Measurements from ENCODE around the gene KCNT1.
"Not testable (repeated sequence)": the region's sequence is repeated elsewhere in the genome, so short reads cannot be mapped to it uniquely, and the experiment has no call there.

KCNT1 gene

GRCh38 chr9:135667463-135668001 is 34.5 kb upstream of the KCNT1 start:
- H3K9me3 Mint-ChIP-seq, result no peaks in the 10 kb centered on the region
- no peaks in the 10 kb centered on the region for H3K27me3 Mint-ChIP-seq
- H3K27ac Mint-ChIP-seq, result no peak overlapping the region
- H3K4me3 Mint-ChIP-seq, result no peak overlapping the region
- H3K4me1 Mint-ChIP-seq (ENCODE audit: low read depth), result no peaks in the 10 kb centered on the region
- H3K36me3 Mint-ChIP-seq (ENCODE audit: low read depth), result no peaks in the 10 kb centered on the region

- not testable (repeated sequence) for H3K27me3 Mint-ChIP-seq; H3K36me3 Mint-ChIP-seq (ENCODE audit: low read depth); H3K4me1 Mint-ChIP-seq (ENCODE audit: low read depth); H3K9me3 Mint-ChIP-seq; H3K27ac Mint-ChIP-seq; H3K4me3 Mint-ChIP-seq
Observed at GRCh38 chr9:135669018-135669417, 33.0 kb upstream of the KCNT1 start.

DNA sequence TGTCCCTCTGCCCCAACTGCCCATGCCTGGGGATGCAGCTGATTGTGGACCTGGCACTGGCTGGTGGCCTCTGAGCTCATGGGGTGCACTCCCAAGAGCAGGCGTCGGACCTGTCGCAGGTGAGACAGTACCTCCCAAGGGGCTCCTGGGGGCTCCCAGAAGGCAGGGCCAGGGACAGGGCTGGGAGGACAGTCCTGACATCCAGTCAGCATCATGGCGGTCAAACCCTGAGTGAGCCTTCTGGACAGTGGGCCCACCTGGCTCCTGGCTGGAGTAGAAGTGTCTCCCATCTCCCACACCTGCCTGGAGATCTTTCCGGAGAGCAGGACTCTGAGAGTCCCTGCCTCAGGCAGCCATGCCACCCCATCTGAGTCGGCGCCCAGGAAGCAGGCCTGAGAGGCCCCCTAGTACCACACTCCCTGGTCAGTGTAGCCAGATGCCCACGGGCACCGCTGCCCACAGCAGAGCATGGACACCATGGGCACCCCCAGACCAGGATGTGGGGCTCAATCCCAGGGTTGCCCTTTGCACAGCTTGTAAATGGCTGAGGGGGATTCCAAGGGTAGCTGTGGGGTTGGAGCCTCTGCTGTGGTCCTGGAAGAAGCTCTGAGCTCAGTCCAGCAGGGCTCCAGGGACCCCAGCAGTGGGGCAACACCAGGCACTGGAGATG is 32.2 kb upstream of the KCNT1 start:
- H3K36me3 Mint-ChIP-seq (ENCODE audit: low read depth), result no peaks in the 10 kb centered on the region
- H3K9me3 Mint-ChIP-seq, result no peaks in the 10 kb centered on the region
- no peaks in the 10 kb centered on the region for H3K4me1 Mint-ChIP-seq (ENCODE audit: low read depth)
- H3K27ac Mint-ChIP-seq, result no peak overlapping the region
- H3K27me3 Mint-ChIP-seq, result no peaks in the 10 kb centered on the region
- H3K4me3 Mint-ChIP-seq, result no peak overlapping the region

- no peaks in the 10 kb centered on the region for H3K4me1 Mint-ChIP-seq (ENCODE audit: low read depth)
- no peaks in the 10 kb centered on the region for H3K36me3 Mint-ChIP-seq (ENCODE audit: low read depth)
- no peaks in the 10 kb centered on the region for H3K9me3 Mint-ChIP-seq
- H3K27me3 Mint-ChIP-seq, result no peaks in the 10 kb centered on the region
- H3K4me3 Mint-ChIP-seq, result no peak overlapping the region
- no peak overlapping the region for H3K27ac Mint-ChIP-seq
Observed at GRCh38 chr9:135670721-135671590, 31.0 kb upstream of the KCNT1 start.

DNA sequence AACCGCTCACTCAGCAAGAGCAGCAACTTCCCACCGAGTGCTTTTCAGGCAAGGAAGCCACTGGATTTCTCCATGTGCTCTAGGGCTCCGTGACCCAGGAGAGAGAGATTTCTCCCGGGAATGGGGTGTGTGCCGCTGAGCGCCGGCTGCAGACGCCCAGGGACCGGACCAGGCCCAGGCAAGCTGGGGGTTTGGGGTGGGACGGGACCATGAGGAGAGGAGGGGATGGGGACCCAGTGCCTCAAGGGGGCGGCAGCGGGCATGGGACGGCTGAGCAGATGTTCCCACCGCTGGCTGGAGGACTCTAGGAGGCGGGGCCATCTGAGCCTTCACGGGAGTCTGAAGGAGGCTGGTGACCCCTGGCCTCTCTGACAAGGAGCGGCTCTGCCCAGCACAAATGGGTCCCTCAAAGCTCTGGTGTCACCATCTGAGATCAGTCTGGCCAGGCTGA is 30.4 kb upstream of the KCNT1 start:
- no peaks in the 10 kb centered on the region for H3K9me3 Mint-ChIP-seq
- H3K4me1 Mint-ChIP-seq (ENCODE audit: low read depth), result no peaks in the 10 kb centered on the region
- no peak overlapping the region for H3K27ac Mint-ChIP-seq
- no peaks in the 10 kb centered on the region for H3K36me3 Mint-ChIP-seq (ENCODE audit: low read depth)
- no peak overlapping the region for H3K4me3 Mint-ChIP-seq
- H3K27me3 Mint-ChIP-seq, result no peaks in the 10 kb centered on the region

DNA sequence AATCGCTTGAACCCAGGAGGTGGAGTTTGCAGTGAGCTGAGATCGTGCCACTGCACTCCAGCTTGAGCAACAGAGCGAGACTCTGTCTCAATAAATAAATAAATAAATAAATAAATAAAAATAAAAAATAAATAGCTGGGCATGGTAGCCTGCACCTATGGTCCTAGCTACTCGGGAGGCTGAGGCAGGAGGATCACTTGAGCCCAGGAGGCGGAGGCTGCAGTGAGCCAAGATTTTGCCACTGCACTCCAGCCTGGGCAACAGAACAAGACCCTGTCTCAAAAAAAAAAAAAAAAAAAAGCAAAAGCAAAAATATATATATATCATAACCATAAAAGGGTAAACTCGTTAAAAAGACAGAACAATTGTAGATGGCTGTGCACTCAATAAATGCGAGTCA is 29.2 kb upstream of the KCNT1 start:
- H3K36me3 Mint-ChIP-seq (ENCODE audit: low read depth), result not testable (repeated sequence)

DNA sequence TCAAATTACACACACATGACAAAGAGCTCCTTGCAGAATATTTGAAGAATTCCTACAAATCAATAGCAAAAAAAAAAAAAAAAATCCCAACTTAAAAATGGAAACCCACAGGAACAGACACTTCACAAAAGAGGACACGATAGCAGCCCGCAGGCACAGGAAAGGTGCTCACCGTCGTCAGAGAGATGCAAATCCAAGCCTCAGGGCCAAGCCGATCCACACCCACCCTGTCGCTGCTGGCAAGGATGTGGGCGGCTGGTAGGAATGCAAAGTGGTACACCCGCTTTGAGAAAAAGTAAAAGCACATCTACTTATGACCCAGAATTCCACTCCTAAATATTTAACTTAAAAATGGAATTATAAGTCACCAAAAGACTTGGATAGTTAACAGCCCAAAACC is 28.0 kb upstream of the KCNT1 start:
- Mint-ChIP-seq H3K4me3 (no peak overlapping the region), H3K27ac (no peak overlapping the region), H3K27me3 (no peaks in the 10 kb centered on the region), H3K4me1 (ENCODE audit: low read depth) (no peaks in the 10 kb centered on the region), H3K36me3 (ENCODE audit: low read depth) (no peaks in the 10 kb centered on the region), H3K9me3 (no peaks in the 10 kb centered on the region)

More for the DNA sequence above, 29.2 kb upstream of the KCNT1 start:
- H3K4me3 Mint-ChIP-seq; H3K4me1 Mint-ChIP-seq (ENCODE audit: low read depth); H3K9me3 Mint-ChIP-seq; H3K27me3 Mint-ChIP-seq; H3K27ac Mint-ChIP-seq: not testable (repeated sequence)

DNA sequence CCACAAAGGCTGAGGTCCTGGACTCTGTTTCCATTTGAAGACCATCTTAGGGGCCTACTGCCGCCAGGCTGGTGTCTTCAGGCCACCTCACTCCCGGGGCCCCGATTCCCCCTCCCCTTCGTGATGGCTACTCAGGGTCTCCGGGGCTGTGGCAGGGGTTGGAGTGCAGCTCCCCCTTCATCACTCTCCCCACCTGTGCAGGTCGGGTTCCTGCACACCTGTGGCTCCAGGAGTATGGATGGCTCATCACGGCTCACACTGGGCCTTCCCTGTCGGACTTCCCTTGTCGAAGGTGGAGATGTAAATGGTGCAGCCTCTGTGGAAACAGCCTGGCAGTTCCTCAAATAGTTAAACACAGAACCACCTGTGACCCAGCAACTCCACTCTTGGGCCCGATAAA is 27.0 kb upstream of the KCNT1 start:
- H3K9me3 Mint-ChIP-seq, result no peaks in the 10 kb centered on the region
- H3K4me1 Mint-ChIP-seq (ENCODE audit: low read depth), result no peaks in the 10 kb centered on the region
- no peak overlapping the region for H3K4me3 Mint-ChIP-seq
- H3K27me3 Mint-ChIP-seq, result no peaks in the 10 kb centered on the region
- H3K27ac Mint-ChIP-seq, result no peak overlapping the region
- no peaks in the 10 kb centered on the region for H3K36me3 Mint-ChIP-seq (ENCODE audit: low read depth)

DNA sequence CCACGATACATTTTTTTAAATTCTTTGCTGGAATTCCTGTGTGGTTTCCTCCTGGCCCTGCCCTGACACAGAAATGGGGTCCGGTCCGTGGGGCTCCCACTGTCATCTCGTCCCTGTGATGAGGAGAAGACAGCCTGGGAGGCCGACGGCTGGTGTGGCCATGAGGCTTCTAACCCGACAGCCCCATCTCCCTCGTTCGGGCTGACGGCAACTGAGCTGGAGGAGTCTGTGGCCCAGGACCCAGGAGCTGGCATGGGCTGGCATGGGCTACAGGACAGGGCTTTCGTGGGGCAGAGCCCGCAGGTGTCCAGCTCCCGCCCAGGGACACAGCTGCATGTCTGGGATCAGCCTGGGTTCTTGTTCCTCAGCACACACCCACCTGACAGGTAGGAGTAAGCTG is 25.1 kb upstream of the KCNT1 start:
- Mint-ChIP-seq H3K4me3 (no peak overlapping the region), H3K4me1 (ENCODE audit: low read depth) (no peaks in the 10 kb centered on the region), H3K27me3 (no peaks in the 10 kb centered on the region)

GRCh38 chr9:135677641-135678168 is 24.3 kb upstream of the KCNT1 start:
- Mint-ChIP-seq H3K27me3 (no peaks in the 10 kb centered on the region), H3K27ac (no peak overlapping the region), H3K4me1 (ENCODE audit: low read depth) (no peaks in the 10 kb centered on the region), H3K4me3 (no peak overlapping the region), H3K36me3 (ENCODE audit: low read depth) (no peaks in the 10 kb centered on the region), H3K9me3 (no peaks in the 10 kb centered on the region)

More for the DNA sequence above, 25.1 kb upstream of the KCNT1 start:
- no peaks in the 10 kb centered on the region for H3K9me3 Mint-ChIP-seq
- H3K36me3 Mint-ChIP-seq (ENCODE audit: low read depth), result no peaks in the 10 kb centered on the region
- H3K27ac Mint-ChIP-seq, result no peak overlapping the region

DNA sequence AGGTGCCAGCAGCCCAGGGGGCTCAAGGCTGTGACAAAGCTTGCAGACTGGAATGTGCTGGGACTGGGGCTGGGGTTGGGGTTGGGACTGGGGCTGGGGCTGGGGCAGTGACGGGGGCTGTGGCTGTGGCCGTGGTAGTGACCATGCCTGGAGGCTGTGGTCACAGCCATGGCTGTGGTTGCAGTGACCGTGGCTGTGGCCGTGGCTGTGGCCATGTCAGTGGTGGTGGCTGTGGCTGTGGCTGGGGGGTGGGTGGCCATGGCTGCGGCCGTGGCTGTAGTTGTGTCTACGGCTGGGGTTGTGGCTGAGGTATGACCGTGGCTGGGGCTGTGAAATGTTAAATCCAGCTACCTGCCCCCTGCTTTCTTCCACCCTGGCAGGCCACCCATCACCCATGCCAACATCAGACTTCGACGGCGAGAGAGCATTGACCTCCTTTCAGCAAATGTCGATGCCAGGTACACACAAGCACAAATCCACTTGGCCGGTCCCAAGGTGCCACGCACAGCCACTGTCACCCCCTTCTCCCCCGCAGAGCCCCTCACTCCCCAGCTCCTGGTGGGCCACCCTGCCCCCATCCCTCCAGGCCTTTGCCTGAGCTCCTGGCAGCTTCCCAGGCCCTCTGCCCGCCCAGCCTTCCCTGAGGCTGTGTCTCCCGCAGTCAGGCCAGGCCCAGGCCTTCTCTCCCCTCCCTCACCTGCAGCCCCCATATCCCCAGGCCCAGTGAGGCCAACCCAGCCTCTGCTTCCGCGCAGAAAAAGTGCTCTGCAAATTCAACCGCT is 23.6 kb upstream of the KCNT1 start:
- Mint-ChIP-seq H3K4me1 (ENCODE audit: low read depth) (no peaks in the 10 kb centered on the region), H3K27me3 (no peaks in the 10 kb centered on the region), H3K27ac (no peak overlapping the region), H3K9me3 (no peaks in the 10 kb centered on the region), H3K4me3 (no peak overlapping the region), H3K36me3 (ENCODE audit: low read depth) (no peaks in the 10 kb centered on the region)

DNA sequence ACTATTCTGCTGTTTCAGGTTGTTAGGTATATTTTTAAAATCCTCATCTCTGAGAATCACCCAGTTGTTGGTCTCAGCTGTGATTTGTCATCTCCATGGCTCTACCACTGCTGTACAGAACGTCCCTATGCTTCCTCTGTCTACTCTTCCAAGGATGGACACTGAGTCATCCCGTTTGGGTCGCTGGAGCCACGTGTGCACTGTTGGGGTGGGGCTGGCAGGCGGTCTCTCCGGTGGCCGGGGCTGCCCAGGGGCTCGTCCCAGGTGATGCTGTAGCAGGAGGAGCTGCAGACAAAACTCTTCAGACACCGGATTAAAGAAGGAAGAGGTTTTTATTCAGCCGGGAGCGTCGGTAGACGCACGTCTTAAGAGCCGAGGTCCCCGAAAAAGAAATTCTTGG is 21.9 kb upstream of the KCNT1 start:
- Mint-ChIP-seq H3K36me3 (ENCODE audit: low read depth) (no peaks in the 10 kb centered on the region), H3K4me1 (ENCODE audit: low read depth) (no peaks in the 10 kb centered on the region), H3K27ac (no peak overlapping the region), H3K27me3 (no peaks in the 10 kb centered on the region), H3K4me3 (no peak overlapping the region), H3K9me3 (no peaks in the 10 kb centered on the region)

DNA sequence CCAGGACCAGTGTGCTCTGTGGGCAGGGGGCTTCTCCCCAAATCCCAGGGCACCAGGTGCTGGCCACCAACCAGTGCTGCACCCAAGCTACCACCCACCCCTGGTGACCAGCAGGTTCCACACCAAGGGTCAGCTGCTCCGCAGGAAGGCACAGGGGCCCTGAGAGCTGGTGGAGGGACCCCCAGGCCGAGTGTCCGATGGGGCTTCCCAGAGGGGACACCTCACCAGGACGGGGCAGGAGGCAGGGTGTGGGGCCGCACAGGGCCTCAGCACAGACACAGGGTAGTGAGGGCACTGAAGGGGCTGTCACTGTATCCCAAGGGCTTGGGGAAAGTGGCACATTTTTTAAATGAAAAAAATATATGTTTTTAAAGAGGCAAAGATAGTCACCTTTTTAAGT is 20.8 kb upstream of the KCNT1 start:
- Mint-ChIP-seq H3K9me3 (no peaks in the 10 kb centered on the region), H3K27ac (no peak overlapping the region), H3K36me3 (ENCODE audit: low read depth) (no peaks in the 10 kb centered on the region), H3K27me3 (no peaks in the 10 kb centered on the region), H3K4me1 (ENCODE audit: low read depth) (no peaks in the 10 kb centered on the region), H3K4me3 (no peak overlapping the region)

- H3K9me3 Mint-ChIP-seq, result no peaks in the 10 kb centered on the region
- no peak overlapping the region for H3K4me3 Mint-ChIP-seq
- H3K4me1 Mint-ChIP-seq (ENCODE audit: low read depth), result no peaks in the 10 kb centered on the region
- H3K27me3 Mint-ChIP-seq, result no peaks in the 10 kb centered on the region
- H3K27ac Mint-ChIP-seq, result no peak overlapping the region
- H3K36me3 Mint-ChIP-seq (ENCODE audit: low read depth), result no peaks in the 10 kb centered on the region
Observed at GRCh38 chr9:135683401-135684034, 18.5 kb upstream of the KCNT1 start.

Data from stimulated activated naive CD8-positive, alpha-beta T cell treated with anti-CD3 and anti-CD28 coated beads, Interleukin-15, Interleukin-2, amounts not matched to agents 100 ng/mL and 50 ng/mL, for 24 hours (primary cell).